Fibroblast of peridontal ligament (primary cell): ENCODE results near the gene ARID5B.

ENCODE experiments used
- DNase-seq: peaks from one replicate; pipeline ENCODE4 v3.0.0-alpha.2; 2010; ENCODE audit errors: extremely low read depth

The ARID5B gene

DNA sequence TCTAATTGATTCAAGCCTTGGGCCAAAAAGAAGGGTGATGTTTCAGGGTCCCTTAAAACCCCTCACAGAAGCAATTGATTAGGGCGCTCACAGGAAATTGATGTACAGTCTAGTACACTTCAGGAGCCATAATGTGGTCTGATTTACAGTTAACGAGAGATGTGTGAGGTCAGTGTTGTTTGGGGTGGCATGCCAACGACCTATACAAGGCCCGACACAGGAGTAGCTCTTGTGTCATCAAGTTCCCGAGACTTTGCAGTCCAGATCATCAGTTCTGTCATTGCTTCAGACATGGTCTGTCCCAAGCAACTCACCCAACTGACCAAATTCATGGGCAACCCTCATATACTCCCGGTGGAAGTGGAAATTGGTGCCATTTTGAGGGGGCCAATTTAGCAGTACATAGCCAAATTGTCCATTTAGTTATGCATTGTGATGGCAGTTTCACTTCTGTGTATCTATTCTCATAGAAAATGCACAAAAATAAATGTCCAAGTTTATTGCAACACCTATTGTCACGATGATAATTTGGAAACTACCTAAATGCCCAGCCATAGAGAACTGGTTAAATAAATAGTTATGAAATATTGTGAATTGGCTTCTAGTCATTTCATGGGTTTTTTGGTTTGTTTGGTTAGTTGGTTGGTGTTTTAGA, 18.0 kb upstream of the ARID5B start:
- DNase-seq, result no peak

DNA sequence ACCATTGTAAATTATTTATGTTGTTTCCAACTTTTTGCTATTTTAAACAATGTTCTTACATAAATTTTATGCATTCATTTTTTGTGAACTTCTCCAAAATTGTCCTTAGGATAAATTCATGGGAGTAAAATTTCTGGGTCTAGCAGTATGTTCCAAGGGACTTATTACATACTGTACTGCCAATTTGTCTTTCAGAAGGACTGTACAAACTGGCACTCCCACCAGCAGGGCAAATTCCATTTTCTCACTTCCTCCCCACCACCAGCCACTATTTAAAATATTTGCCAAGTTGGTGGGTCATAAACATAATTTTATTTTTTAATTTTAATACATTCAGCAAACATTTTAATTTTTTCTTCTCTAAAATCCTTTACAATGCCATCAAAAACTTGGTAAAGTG, 13.7 kb upstream of the ARID5B start:
- no peak for DNase-seq

GRCh38 chr10:61888744-61889143, 12.8 kb upstream of the ARID5B start:
- peak; percentile 75 for DNase-seq

- peak; percentile 67 for DNase-seq
Measured at GRCh38 chr10:61890430-61890829, 11.1 kb upstream of the ARID5B start.

DNA sequence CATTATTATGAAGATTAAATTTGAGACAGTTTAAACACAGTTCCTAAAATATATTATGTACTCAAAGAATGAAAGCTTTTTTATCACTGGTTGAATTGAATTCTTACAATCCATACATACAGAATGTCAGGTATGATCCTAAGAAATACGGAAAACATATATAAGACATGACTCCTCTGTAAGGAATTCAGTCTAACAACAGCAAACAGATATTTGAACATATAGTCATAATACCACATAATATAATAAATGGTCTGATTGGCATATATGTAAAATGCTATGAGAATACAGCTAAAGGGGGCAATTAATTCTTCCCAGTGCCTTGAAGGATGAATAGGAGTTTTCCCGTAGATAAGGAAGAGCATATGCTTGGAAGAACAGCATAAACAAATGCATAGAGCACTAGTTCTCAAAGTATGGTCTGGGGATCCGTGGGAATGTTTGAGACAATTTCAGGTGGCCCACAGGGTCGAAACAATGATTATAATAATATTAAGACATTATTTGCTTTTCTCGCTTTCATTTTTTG, 10.6 kb upstream of the ARID5B start:
- no peak for DNase-seq

DNA sequence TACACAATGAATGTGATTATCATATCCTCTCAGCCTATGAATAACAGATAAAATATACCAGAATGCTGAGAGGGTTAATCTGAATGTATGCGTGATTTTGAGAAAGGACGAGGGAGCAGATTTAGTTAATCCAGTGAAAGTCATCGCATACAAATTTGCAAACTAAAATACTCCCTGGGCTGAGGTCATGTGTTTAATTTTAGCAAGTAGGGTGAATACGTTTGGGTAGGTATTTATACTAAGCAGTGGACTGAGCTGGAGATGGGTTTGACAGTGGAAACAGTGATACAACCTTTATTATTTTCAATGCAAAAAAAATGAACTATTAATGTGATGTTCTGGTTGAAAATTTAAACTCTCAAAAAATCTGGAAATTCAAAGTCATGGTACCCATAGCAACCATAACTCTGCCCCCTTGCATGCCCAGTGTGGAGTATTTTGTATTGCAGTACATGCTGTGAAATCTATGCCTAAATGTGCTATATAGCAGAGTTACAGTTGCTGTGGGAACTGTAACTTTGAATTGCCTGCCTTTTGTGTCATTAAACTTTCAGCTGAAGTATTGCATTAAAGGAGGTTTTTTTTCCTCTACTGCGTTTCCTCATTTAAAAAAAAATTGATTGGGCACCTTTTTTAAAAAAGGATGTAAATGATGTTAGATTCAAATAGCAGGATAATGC, 9.5 kb upstream of the ARID5B start:
- DNase-seq, result no peak

DNA sequence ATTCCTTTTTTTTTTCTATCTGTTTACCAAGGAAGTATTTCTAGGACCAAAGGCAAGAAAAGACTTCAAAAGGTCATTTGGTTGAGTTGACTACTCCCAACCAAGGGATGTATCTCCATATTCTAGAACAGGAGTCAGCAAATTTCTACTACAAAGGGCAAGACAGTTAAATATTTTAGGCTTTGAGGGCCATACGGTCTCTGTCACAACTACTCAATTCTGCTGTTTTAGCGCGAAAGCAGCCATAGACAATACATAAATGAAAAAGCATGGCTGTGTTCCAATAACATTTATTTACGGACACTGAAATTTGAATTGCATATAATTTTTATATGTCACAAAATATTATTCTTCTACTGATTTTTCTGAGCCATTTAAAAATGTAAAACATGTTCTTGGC, 8.5 kb upstream of the ARID5B start:
- no peak for DNase-seq

GRCh38 chr10:61894133-61894532, 7.4 kb upstream of the ARID5B start:
- DNase-seq, result no peak

- DNase-seq, result no peak
Measured at GRCh38 chr10:61895898-61896600, 5.5 kb upstream of the ARID5B start.

- DNase-seq, result no peak
Measured at GRCh38 chr10:61896854-61897661, 4.4 kb upstream of the ARID5B start.

GRCh38 chr10:61897671-61898434, 3.6 kb upstream of the ARID5B start:
- DNase-seq, result peak; percentile 60

DNA sequence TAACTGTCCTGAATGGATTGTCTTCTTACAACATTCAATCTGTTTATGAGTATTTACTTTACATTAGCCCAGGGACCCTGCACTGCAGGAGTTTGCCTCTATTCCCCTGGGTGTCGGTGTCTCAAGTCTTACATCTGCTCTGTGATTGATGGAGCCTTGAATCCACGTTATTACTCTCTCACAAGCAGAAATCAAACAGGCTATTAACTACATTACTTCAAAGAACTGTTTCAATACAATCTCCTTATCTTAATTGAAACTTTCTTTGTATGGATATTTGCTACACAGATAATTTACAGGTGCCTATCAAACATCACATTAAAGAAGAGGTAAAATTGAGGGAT, 3.1 kb upstream of the ARID5B start:
- no peak for DNase-seq

- DNase-seq, result peak; percentile 54
Measured at GRCh38 chr10:61899069-61899531, 2.4 kb upstream of the ARID5B start.

DNA sequence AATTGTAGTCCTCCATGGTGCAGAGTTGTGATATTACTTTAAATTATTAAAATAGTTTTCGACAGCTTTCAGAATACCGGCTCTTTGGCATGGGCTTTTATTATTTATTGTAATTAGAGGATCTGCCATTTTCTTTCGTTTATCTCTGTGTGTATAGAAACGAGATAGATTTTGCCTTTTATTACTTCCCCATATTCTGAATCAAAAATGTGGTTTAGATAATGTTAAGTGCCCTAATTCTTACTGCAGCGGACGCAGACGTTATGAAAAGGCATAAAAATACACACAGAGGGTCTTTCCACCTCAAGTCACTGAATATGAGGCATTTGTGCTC, 1.9 kb upstream of the ARID5B start:
- DNase-seq, result no peak

- DNase-seq, result peak; percentile 84
Measured at GRCh38 chr10:61899997-61900828, 1.3 kb upstream of the ARID5B start.

- DNase-seq, result no peak
Measured at GRCh38 chr10:61901829-61902444, 438 bp downstream of the ARID5B start.

- DNase-seq, result peak; percentile 83
Measured at GRCh38 chr10:61902445-61903220, 1.1 kb downstream of the ARID5B start.

- DNase-seq, result peak; percentile 67
Measured at GRCh38 chr10:61903221-61903927, 1.9 kb downstream of the ARID5B start.
